Measurements from ENCODE around the gene CD28. TPM values are rescaled to one million over a fixed set of nuclear protein-coding genes. Genes with fewer than 3 reads are reported as not detected.

CD28 gene
- total RNA-seq, 2 donors from 2014 or later: 0.05 to 0.51 TPM

DNA sequence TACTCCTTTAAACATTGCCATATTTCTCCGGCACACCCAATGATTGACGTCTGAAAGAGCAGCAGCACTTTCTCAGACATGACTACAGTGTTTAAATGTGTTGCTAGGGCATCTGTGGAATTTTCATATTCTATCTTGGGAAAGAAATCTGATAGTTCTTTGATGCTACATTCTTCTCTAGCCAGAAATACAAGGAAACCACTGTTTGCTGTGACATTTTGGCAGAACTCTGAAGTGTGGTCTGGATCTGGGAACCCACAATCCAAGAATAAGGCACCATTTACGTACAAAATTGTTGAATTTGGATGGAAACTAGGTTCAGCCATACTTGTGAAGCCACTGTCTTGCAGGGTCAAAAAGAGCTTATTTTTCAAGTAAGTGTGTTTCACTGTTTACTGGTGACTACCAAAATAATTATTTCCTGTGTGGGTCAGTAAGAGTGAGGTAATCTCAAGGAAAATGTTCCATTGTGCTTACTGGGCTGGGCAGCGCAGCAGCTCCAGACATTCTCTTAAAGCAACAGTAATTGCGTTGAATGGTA lies 21.3 kb upstream of the CD28 start:
- WGBS: 61% methylated on average over 5 of the region's 5 CpGs
- Histone ChIP-seq H3K27me3 (replicated peaks; ENCODE audit: insufficient read depth) (no peaks in the 10 kb centered on the region), H3K36me3 (no peaks in the 10 kb centered on the region), H3K4me1 (replicated peaks) (no peaks in the 10 kb centered on the region), H3K27ac (no peak overlapping the region), H3K4me3 (no peak overlapping the region), H3K9me3 (no peaks in the 10 kb centered on the region)
- TF ChIP-seq CTCF (IDR thresholded peaks at IDR 0.05) (no peak), POLR2AphosphoS5 (IDR thresholded peaks at IDR 0.05) (no peak)
- no peak for DNase-seq (ENCODE audit: low spot score)
- intact Hi-C loops (cut with DNase I): no loop called here

GRCh38 chr2:203685789-203686420 lies 20.5 kb upstream of the CD28 start:
- WGBS: 92% methylated on average over 4 of the region's 4 CpGs
- H3K9me3 ChIP-seq: no peaks in the 10 kb centered on the region
- no peaks in the 10 kb centered on the region for H3K27me3 ChIP-seq (replicated peaks; ENCODE audit: insufficient read depth)
- H3K4me1 ChIP-seq (replicated peaks): no peaks in the 10 kb centered on the region
- no peak for DNase-seq (ENCODE audit: low spot score)
- intact Hi-C loops (cut with DNase I): no loop called here
- H3K27ac ChIP-seq: no peak overlapping the region
- no peak overlapping the region for H3K4me3 ChIP-seq
- no peaks in the 10 kb centered on the region for H3K36me3 ChIP-seq
- TF ChIP-seq CTCF (IDR thresholded peaks at IDR 0.05): no peak
- TF ChIP-seq POLR2A (IDR thresholded peaks at IDR 0.05): no peak
- no peak for TF ChIP-seq POLR2AphosphoS5 (IDR thresholded peaks at IDR 0.05)

DNA sequence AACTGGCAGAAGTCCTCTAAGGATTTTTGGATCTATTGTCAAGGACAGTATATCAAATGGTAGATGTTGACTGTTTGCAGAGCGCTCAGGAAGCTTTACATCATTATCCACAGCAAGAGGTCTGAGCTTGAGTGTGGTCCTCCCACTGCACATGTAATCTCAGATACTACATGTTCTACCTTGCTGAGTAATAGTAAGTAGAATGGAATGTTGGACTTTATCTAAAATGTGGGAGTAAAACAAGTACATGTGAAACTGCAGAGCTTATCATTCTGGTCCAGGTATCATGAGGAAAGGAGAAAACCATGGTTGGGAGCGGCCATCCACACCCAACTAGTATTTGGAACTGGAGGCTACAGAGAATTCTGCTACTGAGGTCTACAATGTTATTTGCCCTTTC lies 19.3 kb upstream of the CD28 start:
- Histone ChIP-seq H3K36me3 (no peaks in the 10 kb centered on the region), H3K27me3 (replicated peaks; ENCODE audit: insufficient read depth) (no peaks in the 10 kb centered on the region), H3K4me3 (no peak overlapping the region), H3K27ac (no peak overlapping the region), H3K4me1 (replicated peaks) (no peaks in the 10 kb centered on the region), H3K9me3 (no peaks in the 10 kb centered on the region)
- TF ChIP-seq POLR2AphosphoS5 (IDR thresholded peaks at IDR 0.05) (no peak), CTCF (IDR thresholded peaks at IDR 0.05) (no peak), POLR2A (IDR thresholded peaks at IDR 0.05) (no peak)
- no peak for DNase-seq (ENCODE audit: low spot score)
- intact Hi-C loops (cut with DNase I): no loop called here
- WGBS: 98% methylated on average over 2 of the region's 2 CpGs

DNA sequence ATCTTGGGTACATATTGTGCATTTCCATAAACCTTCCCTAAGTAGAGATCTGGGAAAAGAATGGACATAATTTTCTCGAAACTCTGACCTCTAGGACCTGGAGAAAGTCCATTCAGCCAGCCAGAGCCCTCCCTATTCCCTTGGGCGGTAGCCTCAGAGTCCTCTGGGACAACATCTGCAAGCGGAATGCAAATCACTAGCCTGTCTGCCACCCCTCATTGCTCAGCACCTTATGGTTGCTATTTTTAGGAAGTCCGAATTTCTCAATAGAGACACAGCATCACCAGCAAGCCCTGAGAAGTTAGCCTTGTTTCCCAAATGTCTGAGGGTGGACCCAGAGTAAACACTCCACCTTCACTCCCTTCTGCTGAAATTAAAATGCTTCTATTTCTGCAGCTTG lies 17.6 kb upstream of the CD28 start:
- no peak overlapping the region for H3K4me3 ChIP-seq
- 29% methylated on average over 4 of the region's 4 CpGs for WGBS
- TF ChIP-seq POLR2A (IDR thresholded peaks at IDR 0.05): no peak
- no peak for TF ChIP-seq POLR2AphosphoS5 (IDR thresholded peaks at IDR 0.05)
- TF ChIP-seq CTCF (IDR thresholded peaks at IDR 0.05): no peak
- no peaks in the 10 kb centered on the region for H3K36me3 ChIP-seq
- H3K4me1 ChIP-seq (replicated peaks): no peaks in the 10 kb centered on the region
- intact Hi-C loops (cut with DNase I): no loop called here
- no peak for DNase-seq (ENCODE audit: low spot score)
- no peaks in the 10 kb centered on the region for H3K27me3 ChIP-seq (replicated peaks; ENCODE audit: insufficient read depth)
- no peaks in the 10 kb centered on the region for H3K9me3 ChIP-seq
- H3K27ac ChIP-seq: no peak overlapping the region

GRCh38 chr2:203689426-203690116 lies 16.9 kb upstream of the CD28 start:
- DNase-seq (ENCODE audit: low spot score): no peak
- TF ChIP-seq POLR2A (IDR thresholded peaks at IDR 0.05): no peak
- no peak for TF ChIP-seq CTCF (IDR thresholded peaks at IDR 0.05)
- no peak for TF ChIP-seq POLR2AphosphoS5 (IDR thresholded peaks at IDR 0.05)
- H3K4me1 ChIP-seq (replicated peaks): no peaks in the 10 kb centered on the region
- H3K4me3 ChIP-seq: no peak overlapping the region
- H3K9me3 ChIP-seq: no peaks in the 10 kb centered on the region
- WGBS: 74% methylated on average over 8 of the region's 8 CpGs
- no peaks in the 10 kb centered on the region for H3K27me3 ChIP-seq (replicated peaks; ENCODE audit: insufficient read depth)
- no peaks in the 10 kb centered on the region for H3K36me3 ChIP-seq
- H3K27ac ChIP-seq: no peak overlapping the region
- intact Hi-C loops (cut with DNase I): no loop called here

Data from prostate gland (tissue), 2 donors.